HL-60 (cell line): ENCODE results near the gene KBTBD7.

Experiments
- DNase-seq, 2 experiments: peaks; one replicate each; pipeline ENCODE4 v3.0.0-alpha.2; 2010 to 2020; ENCODE audit warnings: low read depth in 1 of 2, low spot score in 1 of 2
- H3K27ac ChIP-seq: fragments of 250-450 bp; sonication (Bioruptor Pico); replicated peaks from 2 replicates; pipeline ENCODE4 v1.5.1; 2020; ENCODE audit warnings: mild to moderate bottlenecking, moderate library complexity
- H3K27me3 ChIP-seq: fragments of 250-450 bp; sonication (Bioruptor Pico); 2 replicates; pipeline ENCODE4 v1.5.1; 2021; ENCODE audit warnings: mild to moderate bottlenecking, moderate library complexity; ENCODE audit not compliant: insufficient read depth, poor library complexity, severe bottlenecking
- H3K4me3 ChIP-seq: replicated peaks from 2 replicates; pipeline ENCODE4 v1.5.1; 2011; ENCODE audit warnings: mild to moderate bottlenecking, control low read depth, low read length; ENCODE audit not compliant: insufficient read depth
- CTCF ChIP-seq: IDR thresholded peaks from one replicate; pipeline ENCODE4 v1.5.1; 2011; ENCODE audit warnings: low read length, control low read depth, inconsistent platforms; ENCODE audit not compliant: insufficient read depth
- GABPA ChIP-seq: IDR thresholded peaks from 2 replicates; pipeline ENCODE4 v1.6.1; 2012; ENCODE audit warnings: low read depth
- POLR2AphosphoS5 ChIP-seq: IDR thresholded peaks from 2 replicates; pipeline ENCODE4 v1.6.1; 2012; ENCODE audit warnings: low read depth
- REST ChIP-seq: IDR thresholded peaks from 2 replicates; pipeline ENCODE4 v1.6.1; 2012; ENCODE audit warnings: low read depth; ENCODE audit not compliant: insufficient replicate concordance
- SPI1 ChIP-seq: IDR thresholded peaks from 2 replicates; pipeline ENCODE4 v1.6.1; 2012; ENCODE audit warnings: low read depth, mild to moderate bottlenecking, borderline replicate concordance

KBTBD7 gene

GRCh38 chr13:41156620-41157019, 37.7 kb downstream of the KBTBD7 start:
- no peak for TF ChIP-seq SPI1
- no peak for TF ChIP-seq REST
- TF ChIP-seq CTCF, result no peak
- no peak for TF ChIP-seq GABPA
- TF ChIP-seq POLR2AphosphoS5, result no peak
- Histone ChIP-seq H3K27me3 (no peaks in the 10 kb centered on the region), H3K27ac (no peak overlapping the region), H3K4me3 (no peak overlapping the region)
- DNase-seq, result no peak

GRCh38 chr13:41154042-41154441, 40.3 kb downstream of the KBTBD7 start:
- DNase-seq, result no peak
- TF ChIP-seq GABPA (no peak), POLR2AphosphoS5 (no peak), REST (no peak), SPI1 (no peak), CTCF (no peak)
- Histone ChIP-seq H3K27ac (no peak overlapping the region), H3K27me3 (no peaks in the 10 kb centered on the region), H3K4me3 (no peak overlapping the region)

- no peak for DNase-seq
- TF ChIP-seq POLR2AphosphoS5 (no peak), CTCF (no peak), SPI1 (no peak), GABPA (no peak), REST (no peak)
- Histone ChIP-seq H3K4me3 (no peak overlapping the region), H3K27me3 (no peaks in the 10 kb centered on the region), H3K27ac (no peak overlapping the region)
Observed at GRCh38 chr13:41152005-41152404, 42.4 kb downstream of the KBTBD7 start.
